SHP77 treated with DMSO at 0.1 percent for 48 hours (cell line): ENCODE data around the gene TEDC2.

ENCODE experiments used
- DNase-seq: peaks from one replicate; lab custom pipeline; 2025; lab: John Stamatoyannopoulos, UW

The TEDC2 gene

DNA sequence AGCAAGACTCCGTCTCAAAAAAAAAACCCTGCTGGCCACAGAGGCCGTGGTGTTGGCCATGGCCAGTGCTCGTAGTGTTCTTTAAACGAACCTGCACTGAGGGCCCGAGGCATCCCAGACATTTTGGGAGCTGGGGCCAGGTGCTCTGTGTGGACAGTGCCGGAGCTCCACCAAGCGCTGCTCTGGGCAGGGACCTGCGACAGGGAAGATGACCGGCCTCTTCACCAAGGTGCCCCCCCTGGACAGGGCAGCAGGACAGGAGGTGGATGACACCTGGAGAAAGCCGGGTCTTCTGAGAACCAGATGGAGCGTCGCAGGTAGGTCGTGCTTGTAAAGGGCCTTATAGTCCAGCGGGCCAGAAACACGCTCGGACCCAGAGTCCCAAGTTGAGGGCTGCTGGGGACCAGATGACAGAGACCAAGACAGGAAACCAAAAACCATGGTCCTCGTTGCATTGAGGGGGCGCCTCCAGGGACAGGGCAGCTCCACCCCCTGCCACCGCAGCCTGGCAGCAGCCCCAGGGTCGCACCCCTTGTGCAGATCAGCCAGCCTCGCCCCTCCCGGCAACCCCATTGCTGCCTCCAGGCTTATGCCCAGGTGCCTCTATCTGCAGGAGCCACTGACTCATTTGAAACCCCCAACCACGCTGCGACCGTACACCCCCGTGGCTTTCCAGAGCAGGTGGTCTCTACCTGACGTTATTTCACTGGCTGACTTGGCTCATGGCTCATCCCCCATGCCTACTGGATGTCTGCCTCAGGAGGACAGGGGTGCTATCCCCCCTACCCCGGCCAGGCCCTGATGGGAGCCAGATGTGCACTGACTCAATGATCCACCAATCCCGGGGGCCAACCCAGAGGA is 7.0 kb downstream of the TEDC2 start:
- no peak for DNase-seq

DNA sequence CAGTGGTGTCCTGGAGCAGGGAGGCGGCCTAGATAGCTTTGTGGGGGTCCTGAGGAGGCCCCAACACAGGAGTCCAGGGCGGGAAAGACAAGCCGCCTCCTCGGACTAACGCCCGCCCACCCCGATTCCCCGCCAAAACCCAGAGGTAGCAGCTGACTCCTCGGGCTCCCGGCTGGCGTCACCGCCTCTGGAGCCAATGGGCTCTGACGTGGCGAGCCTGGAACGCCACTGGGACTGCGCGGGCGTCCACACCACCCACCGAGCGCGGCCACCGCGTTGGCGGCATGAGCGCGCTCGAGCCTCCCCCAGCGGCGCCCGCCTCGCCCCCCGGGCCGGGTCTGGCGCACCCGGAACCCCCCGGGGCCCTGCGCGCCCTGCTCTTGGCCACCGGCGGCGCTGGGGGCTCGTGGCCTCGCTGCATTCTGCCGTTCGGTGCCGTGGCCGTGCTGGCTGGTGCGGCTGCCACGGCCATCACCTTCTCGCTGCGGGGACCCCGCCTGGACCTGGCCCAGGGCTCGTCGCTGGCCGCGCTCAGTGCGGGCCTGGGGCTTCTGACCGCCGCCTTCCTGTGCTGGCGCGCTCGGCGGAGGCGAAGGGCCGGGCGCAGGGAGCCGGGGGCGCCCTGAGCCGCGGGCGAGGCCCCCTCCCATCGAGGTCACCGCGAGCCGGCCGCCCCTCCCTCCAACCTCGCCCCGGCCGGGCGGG is 7.8 kb downstream of the TEDC2 start:
- peak; percentile 35 for DNase-seq

GRCh38 chr16:2468233-2468724 is 8.4 kb downstream of the TEDC2 start:
- no peak for DNase-seq

- DNase-seq, result no peak
Measured at GRCh38 chr16:2468725-2469398, 9.0 kb downstream of the TEDC2 start.

DNA sequence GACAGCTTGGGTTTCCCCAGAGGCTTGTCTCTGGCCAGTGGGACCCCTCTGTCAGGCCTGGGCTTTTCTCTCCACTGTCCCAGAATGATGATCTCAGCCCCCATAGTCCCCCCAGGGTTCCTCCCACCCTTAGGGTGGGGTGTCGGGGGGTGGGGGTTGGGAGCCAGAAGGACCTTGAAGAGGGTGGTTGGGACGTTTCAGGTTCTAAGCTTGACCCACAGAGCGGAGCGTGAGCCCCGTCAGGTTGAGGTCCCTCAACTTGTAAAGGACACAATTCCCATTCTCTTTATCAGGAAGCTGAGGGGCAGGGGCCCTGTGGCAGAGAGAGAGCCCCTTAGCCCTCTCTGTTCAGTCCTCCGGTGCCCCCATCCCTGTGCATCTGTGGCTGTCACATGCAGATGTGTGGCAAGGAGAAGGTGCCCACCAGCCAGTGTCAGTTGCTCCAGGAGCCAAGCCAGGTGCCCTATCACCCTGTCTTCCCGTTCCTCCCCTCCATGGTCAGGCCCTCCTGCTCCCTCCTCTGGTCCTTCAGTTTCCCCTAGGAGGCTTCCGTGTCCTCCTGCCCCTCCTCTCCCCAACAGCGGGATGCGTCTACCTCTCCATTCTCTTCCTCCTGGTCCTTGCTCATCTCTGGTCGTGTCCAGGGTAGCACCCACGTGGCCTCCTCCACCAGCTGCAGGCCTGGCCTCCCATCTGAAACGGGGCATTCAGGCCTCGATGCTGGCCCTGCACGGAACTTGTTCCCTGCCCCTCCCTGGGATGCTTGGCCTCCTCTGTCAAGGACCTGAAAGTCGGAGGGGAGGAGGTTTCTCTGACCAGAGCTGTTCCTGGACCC is 9.7 kb downstream of the TEDC2 start:
- no peak for DNase-seq

DNA sequence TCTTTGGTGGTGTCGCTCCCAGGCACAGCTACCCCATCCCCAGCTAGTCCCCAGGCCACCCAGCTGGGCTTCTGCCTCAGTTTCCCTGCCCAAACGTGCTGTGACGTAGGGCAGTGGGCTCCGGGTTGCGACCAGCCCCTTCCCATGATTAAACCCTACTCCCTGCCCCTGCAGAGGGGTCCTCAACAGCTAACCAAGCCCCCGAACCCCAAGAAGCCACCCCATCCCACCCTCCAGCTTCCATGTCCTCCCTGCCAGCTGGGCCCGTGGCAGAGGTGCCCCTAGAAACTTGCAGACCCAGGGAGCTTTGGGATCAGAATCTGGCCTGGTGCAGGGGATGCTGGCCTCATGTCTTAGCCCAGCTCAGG is 10.3 kb downstream of the TEDC2 start:
- no peak for DNase-seq

DNA sequence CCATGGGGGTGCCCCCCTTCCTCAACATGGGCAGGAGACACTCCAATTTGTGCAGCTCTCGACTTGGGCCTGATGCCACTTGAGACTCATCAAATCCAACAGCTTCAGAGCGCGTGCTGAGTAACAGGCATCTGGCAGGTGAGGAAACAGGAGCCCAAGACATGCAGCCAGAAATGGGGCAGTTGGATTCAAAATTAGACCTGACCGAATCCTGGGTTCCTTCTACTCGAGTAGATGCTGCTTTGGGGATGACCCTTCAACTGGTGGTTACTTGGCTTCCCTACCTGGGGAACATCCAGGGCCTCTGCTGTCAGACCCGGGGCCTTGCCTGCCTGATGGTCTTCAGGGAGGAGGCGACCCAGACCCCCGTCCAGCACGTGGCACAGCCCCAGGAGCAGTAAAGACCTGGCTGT is 10.7 kb downstream of the TEDC2 start:
- no peak for DNase-seq

DNA sequence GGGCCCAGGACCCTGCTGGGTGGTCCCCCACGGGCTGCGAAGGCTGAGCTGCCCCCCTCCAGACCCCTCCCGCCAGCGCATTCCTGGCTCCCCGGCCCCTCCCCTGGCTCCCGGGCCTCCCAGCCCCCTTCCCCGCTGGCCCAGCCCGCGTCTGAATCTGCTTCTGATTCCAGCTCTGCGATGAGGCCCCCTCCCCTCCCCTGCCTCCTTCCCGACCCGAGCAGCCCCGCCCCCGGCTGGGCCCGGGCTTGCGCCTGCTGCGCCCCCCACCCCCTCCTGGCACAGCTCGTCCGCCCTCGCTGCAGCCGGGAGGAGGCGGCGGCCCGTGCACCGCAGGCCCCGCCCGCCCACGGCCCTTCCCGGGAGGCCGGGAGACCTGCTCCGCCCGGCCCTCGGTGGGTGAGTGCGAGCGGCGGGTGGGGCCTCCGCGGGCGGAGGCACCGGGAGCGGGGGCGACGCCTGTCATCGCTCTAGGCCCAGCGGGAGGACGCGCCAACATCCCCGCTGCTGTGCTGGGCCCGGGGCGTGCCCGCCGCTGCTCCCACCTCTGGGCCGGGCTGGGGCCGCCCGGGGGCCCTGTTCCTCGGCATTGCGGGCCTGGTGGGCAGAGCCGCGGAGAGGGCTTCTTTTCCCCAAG is 11.2 kb downstream of the TEDC2 start, which contains the start of gene NTN3:
TSS of gene NTN3 (plus strand) at position 282 of the 637 bp plus-strand sequence. CDS start 405 bp downstream, outside the sequence.
- DNase-seq, result no peak

- DNase-seq, result no peak
Measured at GRCh38 chr16:2471653-2472487, 12.0 kb downstream of the TEDC2 start.

GRCh38 chr16:2472488-2472864 is 12.6 kb downstream of the TEDC2 start:
- DNase-seq, result no peak

- no peak for DNase-seq
Measured at GRCh38 chr16:2472885-2473445, 13.1 kb downstream of the TEDC2 start.

GRCh38 chr16:2473446-2473926 is 13.6 kb downstream of the TEDC2 start:
- no peak for DNase-seq

DNA sequence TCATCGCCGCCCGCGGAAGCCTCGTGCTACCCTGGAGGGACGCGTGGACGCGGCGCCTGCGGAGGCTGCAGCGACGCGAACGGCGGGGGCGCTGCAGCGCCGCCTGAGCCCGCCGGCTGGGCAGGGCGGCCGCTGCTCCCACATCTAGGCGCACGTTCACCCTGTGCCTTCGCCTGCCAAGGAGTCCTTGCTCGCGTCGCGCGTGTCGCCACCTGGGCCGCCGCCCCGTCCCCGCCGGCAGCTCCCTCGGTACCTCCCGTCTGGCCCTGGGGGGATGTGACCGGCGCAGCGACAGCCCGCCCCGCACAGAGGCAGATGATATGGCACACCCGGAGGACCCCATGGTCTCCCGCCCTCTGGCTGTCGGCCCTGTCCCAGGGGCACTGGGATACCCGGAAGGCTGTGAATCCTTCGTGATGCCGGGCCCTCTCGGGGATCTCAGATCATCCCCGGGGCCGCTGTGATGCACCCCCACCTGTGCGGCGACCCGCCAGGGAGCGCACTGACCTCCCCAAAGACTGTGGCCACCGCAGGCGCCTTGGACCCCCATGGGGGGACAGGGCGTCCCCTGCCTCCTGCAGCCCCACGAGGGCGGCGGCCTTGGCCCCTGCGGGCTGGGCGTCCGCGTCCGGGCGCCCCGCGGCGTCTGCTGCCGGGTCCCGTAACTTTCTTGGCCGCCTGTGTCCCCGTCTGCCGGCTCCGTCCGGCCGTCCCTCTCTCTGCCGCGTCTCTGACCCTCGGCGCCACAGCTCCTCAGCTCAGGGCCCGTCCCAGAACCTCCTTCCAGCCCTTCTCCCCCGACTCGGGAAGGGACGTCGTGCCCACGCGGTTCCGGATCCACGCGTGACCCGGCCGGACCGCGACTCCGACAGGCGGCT is 14.3 kb downstream of the TEDC2 start:
- no peak for DNase-seq

- peak; percentile 20 for DNase-seq
Measured at GRCh38 chr16:2474877-2475412, 15.0 kb downstream of the TEDC2 start, which contains the start of gene TBC1D24. Gene TBC1D24, plus strand, starts transcription at chr16:2475127. Its CDS starts 21,022 bp downstream, at chr16:2496149.

DNA sequence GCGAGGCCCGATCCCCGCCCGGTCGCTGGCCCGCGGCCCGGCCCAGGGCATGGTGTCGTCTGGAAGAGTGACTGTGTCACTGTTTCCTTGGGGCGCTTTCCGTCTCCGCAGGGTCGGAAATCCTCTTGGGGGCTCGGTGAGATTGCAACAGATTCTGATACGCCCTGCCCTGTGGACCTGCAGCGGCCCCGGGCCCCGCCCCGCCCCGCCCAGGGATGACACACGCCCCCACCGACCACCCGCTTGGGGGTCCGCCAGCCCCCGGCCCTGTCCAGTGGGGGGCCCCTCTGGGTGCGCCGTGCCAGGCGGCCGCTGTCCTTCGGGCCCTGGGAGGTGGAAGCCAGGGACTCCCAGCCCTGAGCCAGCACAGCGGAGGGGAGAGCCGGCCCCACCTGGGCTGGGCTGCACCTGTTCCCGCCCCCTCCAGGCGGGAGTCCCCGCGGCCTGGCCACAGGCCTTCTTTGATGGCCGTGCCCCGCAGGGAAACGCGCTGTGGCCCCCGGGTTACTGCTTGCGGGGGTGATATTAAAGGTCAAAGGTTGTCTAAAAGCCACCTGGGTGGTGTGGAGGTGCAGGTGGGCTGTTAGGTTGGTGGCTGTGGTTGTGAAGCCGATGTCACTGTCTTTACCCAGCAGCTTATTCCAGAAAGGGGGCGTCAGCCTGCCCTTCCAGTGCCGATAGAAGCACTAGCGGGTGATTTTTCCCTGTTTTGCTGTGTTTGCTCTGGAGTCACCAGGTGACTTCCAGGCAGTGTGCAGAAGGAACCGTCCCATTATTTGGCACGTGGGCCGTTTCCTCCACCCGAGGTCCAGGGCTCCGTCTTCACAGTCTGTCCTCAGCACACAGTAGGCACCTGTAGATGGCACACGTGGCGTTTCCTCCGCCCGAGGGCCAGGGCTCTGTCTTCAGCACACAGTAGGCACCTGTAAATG is 15.8 kb downstream of the TEDC2 start:
- DNase-seq, result no peak

DNA sequence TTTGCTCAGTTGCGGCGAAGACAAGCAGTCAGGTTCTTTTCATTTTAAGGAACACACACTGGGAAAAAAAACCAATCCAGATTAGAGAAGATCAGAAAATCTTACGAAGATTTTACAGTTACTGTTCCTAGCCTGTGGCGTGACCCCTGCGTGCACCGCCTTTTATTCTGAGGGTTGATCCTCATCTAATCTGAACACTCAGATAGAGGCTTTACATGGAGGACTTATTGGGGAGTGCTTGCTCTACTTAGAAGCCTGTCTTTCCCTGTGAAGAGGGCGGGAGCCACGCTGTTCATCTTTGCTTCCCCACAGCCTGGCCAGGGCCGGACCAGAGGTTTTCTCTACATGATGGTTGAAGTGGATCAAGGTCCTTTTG is 16.4 kb downstream of the TEDC2 start:
- DNase-seq, result no peak

DNA sequence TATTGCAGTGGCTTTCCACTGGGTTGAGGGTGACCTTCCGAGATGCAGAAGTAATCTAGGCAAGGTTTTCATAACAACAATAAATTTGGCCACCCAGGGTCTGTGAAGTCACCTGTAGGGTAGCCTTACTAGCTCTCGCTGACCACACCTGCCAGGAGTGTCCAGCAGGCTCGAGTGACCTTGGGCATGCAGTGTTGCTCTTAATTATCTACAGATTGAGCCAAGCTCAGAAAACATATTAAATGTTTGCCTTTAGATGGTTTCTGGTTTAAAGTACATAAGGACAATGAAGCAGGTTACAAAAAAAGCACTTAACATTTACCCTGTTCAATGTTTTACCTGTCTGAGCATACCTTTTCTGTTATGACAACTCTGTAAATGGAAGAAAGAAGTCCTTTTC is 16.8 kb downstream of the TEDC2 start:
- DNase-seq, result no peak
